Thyroid gland (tissue), 4 donors: Measurements from ENCODE around the gene TOLLIP.

ENCODE experiments used
- POLR2A ChIP-seq, 2 donors: fragments of 450-650 bp; IDR thresholded peaks; one replicate each; pipeline ENCODE4 v1.6.1; 2017; ENCODE audit warnings: antibody characterized with exemption in 2 of 2, mild to moderate bottlenecking in 2 of 2, moderate library complexity in 1 of 2
- TF ChIP-seq, protein P1 (sequence below), 6 experiments: fragments of 200-600 bp in 3 of 6; fragments of 450-650 bp in 3 of 6; sonication (generic) in 3 of 6; IDR thresholded peaks; one replicate each; pipeline ENCODE4 v1.5.1; 2016 to 2019; ENCODE audit warnings: antibody characterized with exemption in 6 of 6, mild to moderate bottlenecking in 2 of 6, inconsistent platforms in 1 of 6, moderate library complexity in 1 of 6

DNA sequence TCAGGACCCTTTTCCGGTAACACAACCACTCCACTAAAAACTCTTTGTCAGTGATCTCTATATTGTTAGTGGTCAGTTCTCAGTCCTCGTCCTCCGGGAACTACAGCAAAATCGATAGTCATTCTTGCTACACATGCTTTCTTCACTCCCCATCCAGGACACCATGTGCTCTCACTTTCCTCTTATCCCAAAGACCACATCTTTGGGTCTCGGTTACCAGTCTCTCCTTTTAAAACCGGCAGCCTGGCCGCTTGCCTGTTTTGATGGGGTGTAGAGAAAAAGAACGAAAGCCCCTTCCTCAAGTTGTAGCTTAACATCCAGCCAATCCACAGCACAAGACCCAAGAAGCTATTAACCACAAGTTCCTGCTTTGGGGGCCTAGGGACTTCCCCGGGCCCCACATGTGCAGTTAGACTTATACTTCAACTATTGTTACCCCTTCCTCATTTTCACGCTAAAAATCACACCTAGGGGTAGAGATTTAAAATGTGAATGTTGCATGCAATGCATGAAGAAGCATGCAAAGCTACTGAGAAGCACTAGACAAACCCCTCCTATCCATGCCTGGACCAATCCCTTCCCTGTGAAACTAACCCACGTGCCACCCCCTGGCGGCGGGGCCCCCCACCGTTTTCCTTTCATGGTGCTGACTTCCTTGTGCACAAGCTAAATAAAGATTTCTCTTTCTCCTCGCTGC is 1.5 kb upstream of the TOLLIP start:
- TF ChIP-seq, protein P1, sequence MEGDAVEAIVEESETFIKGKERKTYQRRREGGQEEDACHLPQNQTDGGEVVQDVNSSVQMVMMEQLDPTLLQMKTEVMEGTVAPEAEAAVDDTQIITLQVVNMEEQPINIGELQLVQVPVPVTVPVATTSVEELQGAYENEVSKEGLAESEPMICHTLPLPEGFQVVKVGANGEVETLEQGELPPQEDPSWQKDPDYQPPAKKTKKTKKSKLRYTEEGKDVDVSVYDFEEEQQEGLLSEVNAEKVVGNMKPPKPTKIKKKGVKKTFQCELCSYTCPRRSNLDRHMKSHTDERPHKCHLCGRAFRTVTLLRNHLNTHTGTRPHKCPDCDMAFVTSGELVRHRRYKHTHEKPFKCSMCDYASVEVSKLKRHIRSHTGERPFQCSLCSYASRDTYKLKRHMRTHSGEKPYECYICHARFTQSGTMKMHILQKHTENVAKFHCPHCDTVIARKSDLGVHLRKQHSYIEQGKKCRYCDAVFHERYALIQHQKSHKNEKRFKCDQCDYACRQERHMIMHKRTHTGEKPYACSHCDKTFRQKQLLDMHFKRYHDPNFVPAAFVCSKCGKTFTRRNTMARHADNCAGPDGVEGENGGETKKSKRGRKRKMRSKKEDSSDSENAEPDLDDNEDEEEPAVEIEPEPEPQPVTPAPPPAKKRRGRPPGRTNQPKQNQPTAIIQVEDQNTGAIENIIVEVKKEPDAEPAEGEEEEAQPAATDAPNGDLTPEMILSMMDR (IDR thresholded peaks at IDR 0.05): no peak
- no peak for TF ChIP-seq POLR2A (IDR thresholded peaks at IDR 0.05)
